ENCODE measurements around the gene DEFB127.
"Not testable (repeated sequence)": the region's sequence is repeated elsewhere in the genome, so short reads cannot be mapped to it uniquely, and the experiment has no call there.

Gene DEFB127, protein sequence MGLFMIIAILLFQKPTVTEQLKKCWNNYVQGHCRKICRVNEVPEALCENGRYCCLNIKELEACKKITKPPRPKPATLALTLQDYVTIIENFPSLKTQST

GRCh38 chr20:157154-157553 is at the start of gene DEFB127:
TSS of gene DEFB127 (plus strand) at chr20:157454. CDS start at chr20:157545, 91 bp downstream.
- no peaks in the 10 kb centered on the region for H3K36me3 ChIP-seq (ENCODE audit: insufficient read depth, low read length)
- H3K27ac ChIP-seq (ENCODE audit: low read depth, low read length), result no peak within 1 kb of the TSS
- no peaks in the 10 kb centered on the region for H3K9me3 ChIP-seq (ENCODE audit: low read length)
- no peaks in the 10 kb centered on the region for H3K27me3 ChIP-seq (ENCODE audit: control insufficient read depth in 1 of 2, insufficient read depth in 2 of 2, low read length in 2 of 2)
- no peaks in the 10 kb centered on the region for H3K4me1 ChIP-seq (ENCODE audit: insufficient read depth, low read length)
- no peak within 1 kb of the TSS for H3K4me3 ChIP-seq (ENCODE audit: low read depth in 1 of 2, low read length in 2 of 2)
- no peak within 1 kb of the TSS for H3K9ac ChIP-seq (ENCODE audit: low read length)

DNA sequence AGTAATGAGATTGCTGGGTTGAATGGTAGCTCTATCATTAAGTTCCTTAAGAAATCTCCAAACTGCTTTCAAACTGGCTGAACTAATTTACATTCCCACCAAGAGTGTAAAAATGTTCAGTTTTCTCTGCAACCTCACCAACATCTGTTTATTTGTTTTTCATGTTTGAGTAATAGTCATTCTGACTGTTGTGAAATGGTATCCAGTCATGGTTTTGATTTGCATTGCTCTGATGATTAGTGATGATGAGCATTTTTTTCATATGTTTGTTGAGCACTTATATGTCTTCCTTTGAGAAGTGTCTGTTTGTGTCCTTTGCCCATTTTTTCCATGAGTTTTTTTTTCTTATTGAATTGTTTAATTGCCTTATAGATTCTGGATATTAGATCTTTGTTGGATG is 44.9 kb upstream of the DEFB127 start:
- no peaks in the 10 kb centered on the region for H3K9me3 ChIP-seq (ENCODE audit: low read length)
- H3K27ac ChIP-seq (ENCODE audit: low read depth, low read length), result no peak overlapping the region
- no peaks in the 10 kb centered on the region for H3K36me3 ChIP-seq (ENCODE audit: insufficient read depth, low read length)
- no peak overlapping the region for H3K9ac ChIP-seq (ENCODE audit: low read length)
- no peak overlapping the region for H3K4me3 ChIP-seq (ENCODE audit: low read depth in 1 of 2, low read length in 2 of 2)
- H3K27me3 ChIP-seq (ENCODE audit: control insufficient read depth in 1 of 2, insufficient read depth in 2 of 2, low read length in 2 of 2), result no peaks in the 10 kb centered on the region
- H3K4me1 ChIP-seq (ENCODE audit: insufficient read depth, low read length), result no peaks in the 10 kb centered on the region

DNA sequence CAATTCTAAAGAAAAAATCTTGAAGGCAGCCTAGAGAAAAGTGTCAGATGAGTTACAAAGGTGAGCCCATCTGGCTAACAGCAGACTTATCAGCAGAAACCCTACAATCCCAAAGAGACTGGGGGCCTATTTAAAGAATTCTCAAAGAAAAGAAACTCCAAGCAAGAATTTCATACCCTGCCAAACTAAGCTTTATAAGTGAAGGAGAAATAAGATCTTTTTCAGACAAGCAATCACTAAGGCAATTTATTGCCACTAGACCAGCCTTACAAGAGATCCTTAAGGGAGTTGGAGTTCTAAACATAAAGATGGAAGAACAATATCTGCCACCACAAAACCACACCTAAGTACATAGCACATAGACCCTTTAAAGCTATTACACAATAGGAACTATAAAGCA is 39.7 kb upstream of the DEFB127 start:
- H3K27me3 ChIP-seq (ENCODE audit: control insufficient read depth in 1 of 2, insufficient read depth in 2 of 2, low read length in 2 of 2), result no peaks in the 10 kb centered on the region
- no peaks in the 10 kb centered on the region for H3K9me3 ChIP-seq (ENCODE audit: low read length)
- no peak overlapping the region for H3K27ac ChIP-seq (ENCODE audit: low read depth, low read length)
- H3K36me3 ChIP-seq (ENCODE audit: insufficient read depth, low read length), result no peaks in the 10 kb centered on the region
- no peaks in the 10 kb centered on the region for H3K4me1 ChIP-seq (ENCODE audit: insufficient read depth, low read length)
- H3K4me3 ChIP-seq (ENCODE audit: low read depth in 1 of 2, low read length in 2 of 2), result no peak overlapping the region
- H3K9ac ChIP-seq (ENCODE audit: low read length), result no peak overlapping the region

GRCh38 chr20:129786-130323 is 27.4 kb upstream of the DEFB127 start:
- not testable (repeated sequence) for H3K27ac ChIP-seq (ENCODE audit: low read depth, low read length); H3K4me3 ChIP-seq (ENCODE audit: low read depth in 1 of 2, low read length in 2 of 2); H3K27me3 ChIP-seq (ENCODE audit: control insufficient read depth in 1 of 2, insufficient read depth in 2 of 2, low read length in 2 of 2); H3K9ac ChIP-seq (ENCODE audit: low read length); H3K4me1 ChIP-seq (ENCODE audit: insufficient read depth, low read length); H3K9me3 ChIP-seq (ENCODE audit: low read length); H3K36me3 ChIP-seq (ENCODE audit: insufficient read depth, low read length)

- Histone ChIP-seq H3K9ac (ENCODE audit: low read length) (no peak overlapping the region), H3K27ac (ENCODE audit: low read depth, low read length) (no peak overlapping the region), H3K27me3 (ENCODE audit: control insufficient read depth in 1 of 2, insufficient read depth in 2 of 2, low read length in 2 of 2) (no peaks in the 10 kb centered on the region), H3K4me1 (ENCODE audit: insufficient read depth, low read length) (no peaks in the 10 kb centered on the region), H3K9me3 (ENCODE audit: low read length) (no peaks in the 10 kb centered on the region), H3K4me3 (ENCODE audit: low read depth in 1 of 2, low read length in 2 of 2) (no peak overlapping the region), H3K36me3 (ENCODE audit: insufficient read depth, low read length) (no peaks in the 10 kb centered on the region)
Measured at GRCh38 chr20:137668-138490, 19.4 kb upstream of the DEFB127 start.

DNA sequence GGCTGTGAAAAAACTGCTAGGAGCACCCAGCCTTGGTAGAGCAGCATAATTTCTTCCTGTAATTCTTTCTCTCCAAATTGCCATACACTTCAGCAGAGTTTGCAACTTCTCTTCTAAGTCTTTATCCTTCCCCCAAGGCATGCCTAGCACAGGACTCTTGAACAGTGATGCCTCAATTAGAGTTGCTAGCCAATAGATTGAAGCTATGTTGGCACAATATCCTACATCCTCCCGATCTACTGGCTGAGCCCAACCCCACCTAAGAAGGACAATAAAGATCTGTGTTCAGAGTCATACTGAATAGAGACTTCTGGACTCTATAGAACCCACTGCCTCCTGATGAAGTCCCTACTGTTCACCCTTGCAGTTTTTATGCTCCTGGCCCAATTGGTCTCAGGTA is 15.0 kb upstream of the DEFB127 start, which contains the start of gene DEFB126:
DEFB126 (plus strand) TSS at position 301 of the 400 bp plus-strand sequence; CDS start at position 340, 39 bp downstream.
- Histone ChIP-seq H3K9me3 (ENCODE audit: low read length) (no peaks in the 10 kb centered on the region), H3K9ac (ENCODE audit: low read length) (no peak within 1 kb of the TSS), H3K27me3 (ENCODE audit: control insufficient read depth in 1 of 2, insufficient read depth in 2 of 2, low read length in 2 of 2) (no peaks in the 10 kb centered on the region), H3K4me3 (ENCODE audit: low read depth in 1 of 2, low read length in 2 of 2) (no peak within 1 kb of the TSS), H3K36me3 (ENCODE audit: insufficient read depth, low read length) (no peaks in the 10 kb centered on the region), H3K4me1 (ENCODE audit: insufficient read depth, low read length) (no peaks in the 10 kb centered on the region), H3K27ac (ENCODE audit: low read depth, low read length) (no peak within 1 kb of the TSS)

DNA sequence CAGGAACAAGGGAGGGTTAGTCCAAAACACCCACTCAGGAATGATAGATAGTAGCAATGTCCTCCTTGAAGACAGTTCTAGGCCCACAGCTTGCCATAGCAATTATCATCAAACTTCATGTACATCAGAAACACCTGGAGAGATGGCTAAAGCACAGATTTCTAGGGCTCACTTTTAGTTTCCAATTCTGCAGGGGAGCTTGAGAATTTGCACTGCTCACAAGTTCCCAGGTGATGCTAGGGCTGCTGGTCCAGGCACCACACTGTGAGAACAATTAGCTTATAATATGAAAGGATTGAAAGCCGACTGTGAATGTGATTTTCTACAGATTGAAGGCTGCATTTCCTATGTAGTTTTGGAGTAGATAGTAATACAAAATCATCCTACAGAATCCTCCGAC is 11.4 kb upstream of the DEFB127 start:
- Histone ChIP-seq H3K9ac (ENCODE audit: low read length) (no peak overlapping the region), H3K27me3 (ENCODE audit: control insufficient read depth in 1 of 2, insufficient read depth in 2 of 2, low read length in 2 of 2) (no peaks in the 10 kb centered on the region)

GRCh38 chr20:152131-152530 is 5.1 kb upstream of the DEFB127 start:
- Histone ChIP-seq H3K36me3 (ENCODE audit: insufficient read depth, low read length) (no peaks in the 10 kb centered on the region), H3K9me3 (ENCODE audit: low read length) (no peaks in the 10 kb centered on the region), H3K27me3 (ENCODE audit: control insufficient read depth in 1 of 2, insufficient read depth in 2 of 2, low read length in 2 of 2) (no peaks in the 10 kb centered on the region), H3K4me1 (ENCODE audit: insufficient read depth, low read length) (no peaks in the 10 kb centered on the region), H3K9ac (ENCODE audit: low read length) (no peak overlapping the region), H3K27ac (ENCODE audit: low read depth, low read length) (no peak overlapping the region), H3K4me3 (ENCODE audit: low read depth in 1 of 2, low read length in 2 of 2) (no peak overlapping the region)

More for the DNA sequence above, 11.4 kb upstream of the DEFB127 start:
- H3K4me1 ChIP-seq (ENCODE audit: insufficient read depth, low read length), result no peaks in the 10 kb centered on the region
- no peaks in the 10 kb centered on the region for H3K9me3 ChIP-seq (ENCODE audit: low read length)
- H3K27ac ChIP-seq (ENCODE audit: low read depth, low read length), result no peak overlapping the region
- H3K4me3 ChIP-seq (ENCODE audit: low read depth in 1 of 2, low read length in 2 of 2), result no peak overlapping the region
- no peaks in the 10 kb centered on the region for H3K36me3 ChIP-seq (ENCODE audit: insufficient read depth, low read length)

GRCh38 chr20:164618-165017 is 7.4 kb downstream of the DEFB127 start:
- H3K4me3 ChIP-seq (ENCODE audit: low read depth in 1 of 2, low read length in 2 of 2), result no peak overlapping the region
- no peak overlapping the region for H3K27ac ChIP-seq (ENCODE audit: low read depth, low read length)
- no peaks in the 10 kb centered on the region for H3K4me1 ChIP-seq (ENCODE audit: insufficient read depth, low read length)
- H3K27me3 ChIP-seq (ENCODE audit: control insufficient read depth in 1 of 2, insufficient read depth in 2 of 2, low read length in 2 of 2), result no peaks in the 10 kb centered on the region
- no peaks in the 10 kb centered on the region for H3K36me3 ChIP-seq (ENCODE audit: insufficient read depth, low read length)
- no peak overlapping the region for H3K9ac ChIP-seq (ENCODE audit: low read length)
- no peaks in the 10 kb centered on the region for H3K9me3 ChIP-seq (ENCODE audit: low read length)

- no peaks in the 10 kb centered on the region for H3K4me1 ChIP-seq (ENCODE audit: insufficient read depth, low read length)
- no peak overlapping the region for H3K4me3 ChIP-seq (ENCODE audit: low read depth in 1 of 2, low read length in 2 of 2)
- no peak overlapping the region for H3K9ac ChIP-seq (ENCODE audit: low read length)
- no peaks in the 10 kb centered on the region for H3K9me3 ChIP-seq (ENCODE audit: low read length)
- no peaks in the 10 kb centered on the region for H3K27me3 ChIP-seq (ENCODE audit: control insufficient read depth in 1 of 2, insufficient read depth in 2 of 2, low read length in 2 of 2)
- H3K27ac ChIP-seq (ENCODE audit: low read depth, low read length), result no peak overlapping the region
- no peaks in the 10 kb centered on the region for H3K36me3 ChIP-seq (ENCODE audit: insufficient read depth, low read length)
Measured at GRCh38 chr20:168876-169275, 11.6 kb downstream of the DEFB127 start.

DNA sequence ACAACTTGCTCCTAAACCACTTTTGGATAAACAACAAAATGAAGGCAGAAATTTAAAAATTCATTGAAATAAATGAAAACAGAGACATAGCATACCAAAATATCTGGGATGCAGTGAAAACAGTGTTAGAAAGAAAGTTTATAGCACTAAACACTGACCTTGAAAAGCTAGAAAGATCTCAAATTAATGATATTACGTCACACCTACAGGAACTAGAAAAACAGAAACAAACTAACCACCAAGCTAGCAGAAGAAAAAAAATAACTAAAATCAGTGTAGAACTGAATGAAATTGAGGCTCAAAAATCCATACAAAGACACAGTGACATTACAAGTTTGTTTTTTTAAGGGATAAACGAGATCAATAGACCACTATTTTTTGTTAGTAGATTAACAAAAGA is 27.0 kb downstream of the DEFB127 start:
- no peak overlapping the region for H3K27ac ChIP-seq (ENCODE audit: low read depth, low read length)
- H3K27me3 ChIP-seq (ENCODE audit: control insufficient read depth in 1 of 2, insufficient read depth in 2 of 2, low read length in 2 of 2), result no peaks in the 10 kb centered on the region
- no peak overlapping the region for H3K4me3 ChIP-seq (ENCODE audit: low read depth in 1 of 2, low read length in 2 of 2)
- H3K9me3 ChIP-seq (ENCODE audit: low read length), result no peaks in the 10 kb centered on the region
- H3K4me1 ChIP-seq (ENCODE audit: insufficient read depth, low read length), result no peaks in the 10 kb centered on the region
- H3K36me3 ChIP-seq (ENCODE audit: insufficient read depth, low read length), result no peaks in the 10 kb centered on the region
- no peak overlapping the region for H3K9ac ChIP-seq (ENCODE audit: low read length)
